Measurements from ENCODE around the gene PMS1.
"Not testable (repeated sequence)": the region's sequence is repeated elsewhere in the genome, so short reads cannot be mapped to it uniquely, and the experiment has no call there.

Gene PMS1

DNA sequence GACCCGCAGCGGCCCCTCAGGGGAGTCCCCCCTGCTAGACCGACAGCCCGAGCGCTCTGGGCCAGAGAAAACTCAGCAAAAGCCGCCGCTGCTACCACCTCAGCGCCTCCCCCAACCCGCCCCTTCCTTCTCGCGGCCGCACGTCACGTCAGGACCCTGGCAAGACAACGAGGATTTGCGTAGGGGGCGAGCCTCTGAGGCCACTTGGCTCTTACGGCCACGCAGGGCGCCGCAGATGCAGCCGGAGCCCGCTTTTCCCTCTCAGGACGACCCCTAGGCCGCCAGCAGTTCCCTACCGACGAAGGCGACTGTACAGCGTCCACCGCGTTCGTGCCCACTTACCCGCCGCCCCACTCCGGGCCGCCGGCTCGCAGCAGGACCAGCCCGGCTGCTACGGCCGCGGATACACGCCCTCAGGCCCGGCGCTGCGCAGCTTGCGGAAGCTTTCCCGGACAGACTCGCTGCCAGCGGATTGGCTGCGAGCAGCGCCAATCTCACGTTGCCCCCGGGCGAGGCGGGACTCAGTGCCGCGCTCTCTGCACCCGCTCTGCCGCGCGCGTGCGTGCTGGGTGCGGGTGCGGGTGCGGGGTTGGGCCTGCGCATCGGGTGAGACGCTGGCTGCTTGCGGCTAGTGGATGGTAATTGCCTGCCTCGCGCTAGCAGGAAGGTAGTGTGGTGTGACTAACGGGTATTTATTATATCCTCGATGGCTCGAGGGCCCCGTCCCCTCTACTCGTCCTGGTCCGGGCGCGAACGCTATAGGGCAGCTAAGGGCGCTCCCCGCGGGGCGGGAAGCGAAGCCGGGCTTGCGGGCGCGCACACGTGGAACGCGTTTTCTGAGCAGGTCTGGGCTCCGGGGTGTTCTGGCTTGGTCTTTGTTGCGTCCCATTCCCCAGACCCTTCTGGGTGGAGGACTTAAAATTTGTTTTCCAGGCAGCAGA lies at the start of gene PMS1, which contains the start of gene ORMDL1:
PMS1 (plus strand) TSS at position 524 of the 941 bp plus-strand sequence. CDS start 7,360 bp downstream, outside the sequence.
ORMDL1 (minus strand) TSS at position 413 of the 941 bp plus-strand sequence. CDS start 1,744 bp downstream, outside the sequence.
- peak; percentile 97 for DNase-seq

DNA sequence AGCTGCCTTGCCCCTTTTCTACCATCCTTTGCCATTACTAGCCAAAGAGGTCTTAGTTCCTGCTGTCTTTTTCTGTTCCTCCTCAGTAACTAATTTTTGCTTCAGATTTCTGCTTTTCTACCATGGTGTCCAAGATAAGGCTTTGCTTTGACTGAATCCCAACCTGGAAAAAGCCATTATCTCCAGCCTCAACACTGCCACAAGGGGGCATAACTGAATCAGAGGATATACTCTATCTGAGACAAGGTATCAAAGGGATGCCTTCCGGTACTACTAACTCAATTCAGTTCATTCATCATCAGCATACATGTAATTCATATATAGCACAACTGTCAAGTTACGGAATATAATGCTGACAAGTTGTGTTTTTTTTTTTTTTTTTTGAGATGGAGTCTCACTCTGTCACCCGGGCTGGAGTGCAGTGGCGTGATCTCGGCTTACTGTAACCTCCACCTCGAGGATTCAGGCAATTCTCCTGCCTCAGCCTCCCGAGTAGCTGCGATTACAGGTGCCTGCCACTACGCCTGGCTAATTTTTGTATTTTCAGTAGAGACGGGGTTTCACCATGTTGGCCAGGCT lies 33.1 kb upstream of the PMS1 start:
- DNase-seq, result no peak

DNA sequence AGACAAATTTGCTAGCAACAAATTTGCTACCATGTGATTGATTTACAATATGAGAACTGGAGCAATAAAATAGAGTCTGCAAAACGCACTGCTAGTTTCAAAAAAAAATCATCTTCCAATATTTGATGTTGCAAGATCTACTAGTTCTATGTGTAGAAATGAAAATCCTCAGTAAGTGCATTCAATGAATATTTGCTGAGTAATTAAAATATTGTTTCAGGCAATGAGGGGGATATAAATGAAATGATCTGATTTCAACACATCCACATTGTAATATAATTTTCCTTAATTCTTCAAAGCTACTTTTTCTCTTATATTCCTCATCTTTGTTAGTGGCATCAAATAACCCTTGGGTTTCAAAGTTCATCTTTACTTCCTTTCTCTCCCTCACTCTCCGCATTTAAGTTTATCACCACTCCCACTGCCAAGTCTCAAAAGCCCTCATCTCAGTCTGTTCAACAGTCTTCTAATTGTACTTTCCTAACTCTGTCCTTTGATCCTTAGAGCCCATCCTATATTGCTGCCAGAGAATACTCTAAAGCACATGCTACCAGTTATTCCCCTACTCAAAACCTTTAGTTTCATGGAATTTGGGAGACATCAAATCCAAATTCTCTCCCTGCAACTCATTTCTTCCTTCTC lies 27.8 kb upstream of the PMS1 start:
- no peak for DNase-seq

DNA sequence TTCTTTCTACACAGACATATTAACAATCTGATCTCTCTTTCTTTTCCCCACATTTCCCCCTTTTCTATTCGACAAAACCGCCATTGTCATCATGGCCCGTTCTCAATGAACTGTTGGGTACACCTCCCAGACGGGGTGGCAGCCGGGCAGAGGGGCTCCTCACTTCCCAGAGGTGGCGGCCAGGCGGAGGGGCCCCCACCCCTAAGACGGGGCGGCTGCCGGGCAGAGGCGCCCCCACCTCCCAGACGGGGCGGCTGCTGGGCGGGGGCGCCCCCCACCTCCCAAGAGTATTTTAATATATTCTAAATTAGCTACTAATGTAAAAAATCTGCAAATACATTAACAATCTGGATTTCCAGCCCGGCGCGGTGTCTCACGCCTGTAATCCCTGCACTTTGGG lies 24.1 kb upstream of the PMS1 start:
- not testable (repeated sequence) for DNase-seq

DNA sequence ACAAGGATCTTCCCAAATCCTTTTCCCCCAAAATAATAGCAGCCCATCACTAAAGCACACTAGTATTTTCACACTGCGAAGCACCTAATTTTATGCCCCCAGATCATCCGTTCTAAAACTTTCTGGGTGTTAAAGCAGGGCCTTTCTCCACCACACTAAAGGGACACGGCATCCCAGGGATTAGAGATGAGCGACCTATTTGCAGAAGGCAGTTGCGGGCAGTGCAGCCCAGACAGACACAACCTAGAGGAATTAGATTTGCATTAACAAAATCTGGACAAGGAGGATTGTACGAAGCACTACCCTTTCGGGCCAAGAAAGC lies 22.1 kb upstream of the PMS1 start:
- DNase-seq, result no peak

DNA sequence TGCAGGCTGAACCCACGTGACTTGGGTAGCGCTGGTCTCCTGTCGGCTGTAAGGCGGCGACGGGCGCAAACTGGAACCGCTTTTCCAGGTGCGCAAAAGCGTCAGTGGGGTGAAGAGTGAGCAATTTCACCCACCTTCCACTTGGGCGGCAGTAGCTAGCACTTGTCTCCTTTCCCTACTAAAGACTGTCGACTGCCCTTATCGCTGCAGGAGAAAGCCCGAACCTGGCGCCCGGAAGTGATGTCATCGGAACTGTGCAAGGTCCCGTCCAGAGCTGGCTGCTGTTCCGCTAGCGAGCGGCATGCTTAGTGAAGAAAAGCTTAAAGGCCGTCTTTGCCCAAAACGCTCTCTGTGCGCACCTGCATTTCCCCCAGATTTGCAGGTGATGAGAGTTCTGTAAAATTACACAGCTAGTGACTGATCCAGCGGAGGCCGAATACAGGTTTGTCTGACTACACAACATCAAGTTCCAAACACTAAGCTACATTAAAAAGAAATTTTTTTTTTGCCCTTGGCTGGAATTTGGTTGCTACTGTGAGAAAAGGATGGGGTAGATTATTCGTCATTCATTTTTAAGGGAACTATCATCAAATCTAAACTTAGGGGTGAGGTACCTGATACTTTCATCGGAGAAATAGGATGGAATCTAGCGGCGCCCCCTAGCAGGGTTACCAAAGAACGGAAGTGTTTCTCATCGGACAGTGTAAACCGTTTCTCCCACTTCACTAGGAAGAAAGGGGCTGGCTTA lies 21.5 kb upstream of the PMS1 start, which contains the start of gene OSGEPL1:
OSGEPL1 (minus strand) TSS at position 242 of the 748 bp plus-strand sequence. CDS start 1,152 bp downstream, outside the sequence.
- peak; percentile 94 for DNase-seq

DNA sequence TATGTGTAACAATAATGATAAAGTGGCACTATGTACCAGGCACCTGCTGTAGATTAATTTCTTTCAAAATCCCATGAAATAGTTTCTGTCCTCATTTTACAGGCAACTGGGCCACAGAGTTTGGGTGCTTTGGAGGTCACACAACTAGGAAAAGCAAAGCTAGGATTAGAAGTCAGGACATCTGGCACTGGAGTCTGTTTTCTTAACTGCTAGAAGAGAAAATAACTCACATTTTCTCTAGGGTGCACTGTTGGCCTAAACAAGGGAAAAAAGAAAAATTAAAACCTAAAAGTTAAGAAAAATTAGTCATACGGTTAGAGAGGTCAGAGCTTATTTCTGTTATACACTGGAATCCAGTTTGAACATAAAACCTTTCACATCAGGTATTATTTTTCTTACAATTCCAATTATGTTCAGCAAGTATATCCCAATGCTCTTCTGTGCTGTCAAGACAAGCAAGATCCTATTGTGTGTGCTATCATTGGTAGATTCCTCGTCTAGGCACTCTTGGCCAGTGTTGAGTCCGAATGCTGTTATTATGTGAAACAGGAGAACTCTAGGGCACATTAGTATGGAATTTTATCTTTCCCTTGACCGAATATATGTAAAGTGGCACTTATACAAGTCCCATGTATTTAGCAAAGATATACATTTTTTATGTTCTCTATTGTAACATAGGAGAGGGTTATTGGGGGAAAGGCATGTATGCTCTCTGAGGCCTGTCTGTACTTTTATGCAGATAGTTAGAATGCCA lies 20.2 kb upstream of the PMS1 start:
- DNase-seq, result no peak

DNA sequence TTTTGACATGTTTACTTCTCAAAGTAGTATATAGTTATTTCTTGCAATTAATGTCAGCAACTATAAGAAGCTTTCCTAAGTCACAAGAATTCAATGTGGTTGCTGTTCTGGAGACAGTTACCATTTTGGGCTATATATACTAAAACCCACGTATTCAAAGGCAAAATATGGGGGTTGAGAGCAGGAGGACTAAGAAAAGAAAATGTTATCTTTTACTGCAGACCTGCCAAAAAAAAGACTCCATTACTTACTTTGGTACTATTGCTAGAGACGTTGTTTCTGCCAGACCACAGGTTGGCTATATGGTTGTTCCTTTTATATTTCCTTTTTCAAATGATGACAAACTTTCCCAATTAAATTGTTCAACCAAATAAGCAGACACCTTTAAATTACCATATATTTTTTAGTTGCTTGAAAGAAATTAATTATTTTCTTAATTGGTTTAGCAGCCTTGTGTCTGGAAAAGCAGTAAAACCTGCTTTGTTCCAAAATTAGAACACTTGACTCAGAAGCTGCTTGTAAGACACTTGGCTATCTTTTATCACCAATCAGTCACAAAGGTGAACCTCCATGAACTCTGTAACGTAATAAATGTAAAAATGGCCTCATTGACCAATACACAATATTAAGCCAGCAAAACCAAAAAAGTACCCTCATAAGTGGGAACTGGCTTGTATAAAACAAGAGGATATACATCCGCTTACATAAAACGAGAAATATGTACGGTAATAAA lies 13.5 kb upstream of the PMS1 start:
- DNase-seq, result no peak

DNA sequence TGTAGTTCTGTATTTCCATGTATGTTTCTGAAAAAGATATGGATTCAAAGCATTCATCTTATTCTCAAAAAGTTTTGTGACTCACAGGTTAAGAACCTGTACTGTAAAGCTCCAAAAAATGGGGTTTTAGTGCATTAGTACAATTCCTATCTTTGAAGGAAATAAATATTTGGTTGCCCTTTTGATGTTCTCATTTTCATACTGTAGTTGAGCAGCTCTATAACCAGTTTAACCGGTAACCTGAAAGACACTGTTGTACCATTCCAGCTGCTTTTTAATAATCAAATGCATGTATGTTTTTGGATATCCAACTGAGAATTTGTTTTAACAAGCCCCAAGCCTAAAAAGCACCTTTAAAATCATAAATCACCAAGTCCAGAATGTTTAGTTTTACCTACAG lies 12.0 kb upstream of the PMS1 start:
- no peak for DNase-seq

DNA sequence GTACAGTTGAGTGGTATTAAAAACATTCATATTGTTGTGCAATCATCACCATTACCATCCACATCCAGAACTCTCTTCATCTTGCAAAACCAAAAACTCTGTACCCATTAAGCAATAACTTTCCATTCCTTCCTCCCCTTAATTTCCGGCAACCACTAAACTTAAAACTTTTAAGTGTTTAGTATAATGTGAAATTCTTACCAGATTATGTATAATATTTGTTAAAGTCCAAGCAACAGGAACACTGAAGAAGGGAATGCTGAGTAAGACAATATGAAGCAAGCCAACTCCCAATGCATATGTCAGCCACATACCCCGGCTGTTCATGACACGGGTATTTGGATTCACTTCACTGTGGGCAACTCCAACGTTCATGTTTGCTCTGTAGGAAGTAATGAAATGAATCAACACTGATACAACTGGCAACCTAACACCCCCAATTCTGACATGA lies 2.0 kb upstream of the PMS1 start:
- DNase-seq, result no peak

DNA sequence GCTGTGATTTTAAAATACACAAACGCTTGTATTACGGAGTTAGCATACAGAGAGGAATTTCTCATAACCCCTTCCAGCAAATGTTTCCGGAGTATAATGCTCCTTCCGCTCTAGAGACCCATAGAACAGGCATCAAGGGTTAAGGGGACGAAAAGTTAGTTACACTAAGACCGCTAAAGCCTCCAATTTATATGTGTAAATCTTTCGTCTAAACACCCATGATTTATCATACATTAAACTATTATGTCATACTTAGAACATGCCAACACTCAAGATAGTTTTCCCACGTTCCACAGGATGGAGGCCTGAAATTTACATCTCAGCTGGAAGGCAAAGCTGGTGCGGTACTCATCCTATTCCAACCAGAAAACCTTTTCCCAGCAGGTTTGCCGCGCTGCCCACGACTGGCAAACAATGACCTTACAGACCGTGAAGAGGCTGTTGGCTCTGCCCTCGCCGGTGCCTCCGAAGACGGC lies 761 bp upstream of the PMS1 start:
- DNase-seq, result no peak

DNA sequence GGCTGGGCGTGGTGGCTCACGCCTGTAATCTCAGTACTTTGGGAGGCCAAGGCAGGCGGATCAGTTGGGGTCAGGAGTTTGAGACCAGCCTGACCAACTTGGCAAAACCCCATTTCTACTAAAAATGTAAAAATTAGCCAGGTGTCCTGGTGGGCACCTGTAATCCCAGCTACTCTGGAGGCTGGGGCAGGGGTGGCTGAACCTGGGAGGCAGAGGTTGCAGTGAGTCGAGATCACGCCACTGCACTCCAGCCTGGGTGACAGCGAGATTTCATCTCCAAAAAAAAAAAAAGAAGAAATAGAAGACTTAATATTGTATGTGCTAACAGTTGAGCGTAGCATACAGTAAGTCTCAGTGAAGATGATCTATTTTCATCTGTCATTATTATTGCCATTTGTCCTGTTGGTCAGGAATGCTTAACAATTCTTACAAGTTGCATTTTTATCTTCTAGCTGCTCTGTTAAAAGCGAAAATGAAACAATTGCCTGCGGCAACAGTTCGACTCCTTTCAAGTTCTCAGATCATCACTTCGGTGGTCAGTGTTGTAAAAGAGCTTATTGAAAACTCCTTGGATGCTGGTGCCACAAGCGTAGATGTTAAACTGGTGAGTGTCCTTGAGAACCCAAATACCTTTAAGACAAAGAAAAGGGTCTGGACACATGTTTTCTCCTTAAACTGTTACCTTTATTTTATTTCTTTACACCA lies 7.2 kb downstream of the PMS1 start:
- no peak for DNase-seq

DNA sequence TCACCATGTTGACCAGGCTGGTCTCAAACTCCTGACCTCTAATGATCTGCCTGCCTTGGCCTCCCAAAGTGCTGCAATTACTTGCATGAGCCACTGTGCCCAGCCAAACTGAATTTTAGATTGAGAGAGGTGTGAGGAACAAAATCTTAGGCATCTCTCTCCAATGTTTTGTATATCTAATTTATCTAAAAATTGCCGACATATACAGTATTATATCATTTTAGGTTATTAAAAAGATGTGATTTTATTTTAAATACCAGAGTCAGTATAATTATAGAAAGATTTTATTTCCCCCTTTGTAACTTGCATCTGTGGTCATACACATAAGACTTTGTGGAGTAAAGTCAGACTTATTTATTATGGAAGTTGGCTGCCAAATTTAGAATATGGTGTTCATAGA lies 10.1 kb downstream of the PMS1 start:
- no peak for DNase-seq

DNA sequence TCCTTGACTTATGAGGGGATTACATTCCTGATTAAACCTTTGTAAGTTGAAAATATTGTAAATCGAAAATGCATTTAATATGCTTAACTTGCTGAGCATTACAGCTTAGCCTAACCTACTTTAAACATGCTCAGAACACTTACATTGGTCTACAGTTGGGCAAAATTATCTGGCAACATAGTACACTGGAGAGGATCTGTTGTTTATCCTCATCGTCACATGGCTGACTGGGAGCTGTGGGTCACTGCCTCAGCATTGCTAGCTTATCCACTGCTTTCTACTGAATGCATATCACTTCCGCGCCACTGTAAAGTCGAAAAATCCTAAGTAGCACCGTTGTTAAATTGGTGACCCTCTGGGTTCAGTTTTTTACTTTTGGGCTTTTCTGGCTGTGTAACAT lies 13.7 kb downstream of the PMS1 start:
- no peak for DNase-seq

DNA sequence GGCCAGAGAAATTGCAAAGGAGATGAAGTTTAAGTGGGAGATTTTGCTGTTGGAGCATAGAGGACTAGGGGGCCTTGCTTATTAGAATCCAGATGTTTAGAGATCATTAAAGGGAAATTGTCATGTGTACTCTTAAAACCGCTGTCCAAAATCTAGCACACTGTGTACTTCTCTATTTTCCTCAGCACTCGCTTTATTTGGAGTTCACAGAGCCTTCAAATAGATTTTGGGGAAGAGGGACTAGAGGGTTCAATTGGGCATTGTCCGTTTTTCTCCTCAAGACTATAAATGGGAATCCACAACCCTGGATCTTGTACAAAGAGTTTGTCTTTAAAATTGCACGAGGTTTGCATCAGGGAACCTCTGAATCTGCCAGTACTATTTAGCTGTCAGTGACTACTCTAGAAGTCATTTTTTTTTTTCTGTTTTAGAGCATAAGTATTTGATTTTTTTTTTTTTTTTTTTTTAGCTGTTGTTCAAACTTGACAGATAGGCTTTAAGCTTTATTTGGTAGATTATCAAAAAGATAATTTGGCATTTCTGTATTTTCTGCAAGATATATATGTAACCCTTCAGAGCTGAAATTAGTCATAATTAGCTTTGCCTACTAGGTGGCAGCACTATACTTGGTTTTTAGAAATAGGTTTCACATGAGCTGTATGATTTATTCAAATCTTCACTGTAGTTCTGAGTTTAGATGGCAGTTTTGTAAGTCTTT lies 14.2 kb downstream of the PMS1 start:
- no peak for DNase-seq

DNA sequence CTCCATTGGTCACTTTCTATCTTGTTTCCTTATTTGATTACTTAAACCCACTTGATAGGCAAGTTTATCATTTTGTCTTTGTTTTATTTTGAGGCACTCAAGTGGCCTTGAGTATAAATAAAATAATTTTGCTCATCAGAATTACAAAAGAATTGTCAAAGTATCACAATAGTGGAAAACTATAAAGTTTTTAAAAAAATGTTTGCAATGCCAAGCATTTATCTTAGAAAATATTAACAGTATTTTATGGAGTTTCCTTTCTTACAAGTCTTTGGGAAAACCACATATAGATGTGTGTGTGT lies 14.7 kb downstream of the PMS1 start:
- DNase-seq, result no peak

DNA sequence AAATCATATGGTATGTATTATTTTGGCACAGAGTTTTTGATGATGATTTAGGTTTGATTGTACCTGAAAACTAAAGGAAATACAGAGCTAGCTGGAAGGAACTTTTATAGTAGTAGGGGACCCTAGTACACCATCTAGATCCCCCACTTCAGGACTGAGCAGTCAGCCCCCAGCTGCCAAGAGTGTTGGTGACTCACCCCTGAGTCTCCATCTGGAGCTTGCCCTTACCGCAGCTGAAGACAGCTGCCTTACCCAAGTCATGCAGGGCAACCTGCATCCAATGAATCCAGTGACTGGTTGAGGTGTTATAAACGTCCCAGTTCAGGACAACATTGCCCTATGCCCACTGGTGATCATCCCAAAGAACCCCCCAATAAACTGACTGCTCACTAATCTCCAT lies 15.3 kb downstream of the PMS1 start:
- no peak for DNase-seq

DNA sequence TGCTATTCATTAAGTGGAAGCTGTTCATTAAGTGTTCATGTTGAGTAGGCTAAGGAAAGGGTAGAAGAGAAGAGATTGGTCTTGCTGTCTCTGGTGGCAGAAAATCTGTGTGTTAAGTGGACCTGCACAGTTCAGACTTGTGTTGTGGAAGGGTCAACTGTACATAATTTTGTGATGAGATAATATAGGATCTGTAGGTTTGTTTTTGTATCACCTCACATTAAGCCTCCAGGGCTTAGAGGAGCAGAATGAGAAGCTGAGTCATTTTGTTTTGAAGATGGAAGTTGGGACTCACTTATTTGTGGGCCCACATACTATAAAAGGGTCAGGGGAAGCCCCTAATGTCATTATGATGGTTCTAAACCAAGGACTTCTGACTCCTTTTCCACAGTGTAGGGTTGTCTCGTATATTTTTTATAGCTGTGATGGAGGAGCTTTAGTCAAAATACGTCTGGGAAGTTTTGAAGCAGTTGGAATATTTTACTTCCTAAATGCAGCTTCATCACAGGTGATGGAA lies 18.2 kb downstream of the PMS1 start:
- no peak for DNase-seq

DNA sequence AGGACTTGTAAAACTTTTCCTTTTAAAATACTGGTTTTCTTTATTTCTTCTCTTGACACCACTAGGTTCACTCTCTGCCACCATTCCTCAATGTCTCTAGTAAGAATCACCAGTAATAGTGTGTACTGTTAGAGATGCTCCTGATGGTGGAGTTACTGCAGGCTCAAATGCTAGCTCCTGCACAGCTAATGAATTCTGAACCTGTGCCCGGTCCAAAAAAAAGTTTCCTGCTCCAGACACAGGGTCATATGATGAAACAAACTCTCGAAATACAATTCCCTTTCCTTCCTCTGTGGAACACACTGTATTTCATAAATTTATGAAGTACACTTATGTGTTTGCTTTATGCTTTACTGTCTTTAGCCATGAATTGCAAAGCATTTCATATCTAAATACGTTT lies 19.2 kb downstream of the PMS1 start:
- DNase-seq, result no peak

All from right hindlimb (tissue), 1 donor.